Fibroblast of skin of left quadriceps (primary cell): ENCODE measurements around the gene PDZRN3.
A peak's percentile ranks its signal among the peaks of the same experiment; 100 is the strongest.

Experiments
- DNase-seq, 2 experiments: peaks; one replicate each; pipeline ENCODE4 v3.0.0-alpha.2; 2013; ENCODE audit warnings: low read depth in 2 of 2

Gene PDZRN3

GRCh38 chr3:73521734-73522336 lies 102.9 kb downstream of the PDZRN3 start:
- DNase-seq = no peak

- DNase-seq = no peak
Observed at GRCh38 chr3:73520931-73521461, 103.7 kb downstream of the PDZRN3 start.

GRCh38 chr3:73516631-73517030 lies 108.1 kb downstream of the PDZRN3 start:
- DNase-seq = no peak

- DNase-seq = no peak
Observed at GRCh38 chr3:73513260-73513659, 111.5 kb downstream of the PDZRN3 start.

- DNase-seq = no peak
Observed at GRCh38 chr3:73511571-73512525, 112.9 kb downstream of the PDZRN3 start.

- no peak for DNase-seq
Observed at GRCh38 chr3:73510784-73511183, 114.0 kb downstream of the PDZRN3 start.

- DNase-seq = no peak
Observed at GRCh38 chr3:73510334-73510733, 114.4 kb downstream of the PDZRN3 start.

- no peak for DNase-seq
Observed at GRCh38 chr3:73509816-73510215, 114.9 kb downstream of the PDZRN3 start.

GRCh38 chr3:73509066-73509465 lies 115.7 kb downstream of the PDZRN3 start:
- no peak for DNase-seq

GRCh38 chr3:73508330-73508954 lies 116.3 kb downstream of the PDZRN3 start:
- DNase-seq = no peak

- no peak for DNase-seq
Observed at GRCh38 chr3:73504852-73505251, 119.9 kb downstream of the PDZRN3 start.

- DNase-seq = no peak
Observed at GRCh38 chr3:73504239-73504638, 120.5 kb downstream of the PDZRN3 start.

- no peak for DNase-seq
Observed at GRCh38 chr3:73503781-73504180, 121.0 kb downstream of the PDZRN3 start.

- DNase-seq = peak; percentile 81 to 86
Observed at GRCh38 chr3:73502609-73503583, 121.8 kb downstream of the PDZRN3 start.

- no peak for DNase-seq
Observed at GRCh38 chr3:73500321-73500720, 124.4 kb downstream of the PDZRN3 start.

- no peak for DNase-seq
Observed at GRCh38 chr3:73499787-73500186, 125.0 kb downstream of the PDZRN3 start.

- DNase-seq = no peak
Observed at GRCh38 chr3:73498764-73499622, 125.7 kb downstream of the PDZRN3 start.

GRCh38 chr3:73497646-73498406 lies 126.9 kb downstream of the PDZRN3 start:
- no peak for DNase-seq

- no peak for DNase-seq
Observed at GRCh38 chr3:73493543-73494308, 131.0 kb downstream of the PDZRN3 start.
